GM12874 (cell line): ENCODE data around the gene CASS4.

Experiments used
- TF ChIP-seq, protein P1 (sequence below): IDR thresholded peaks from 2 replicates; pipeline ENCODE4 v1.5.1; 2011; ENCODE audit warnings: low read depth, mild to moderate bottlenecking, control low read depth, low read length, moderate library complexity; ENCODE audit not compliant: insufficient read depth

The CASS4 gene

DNA sequence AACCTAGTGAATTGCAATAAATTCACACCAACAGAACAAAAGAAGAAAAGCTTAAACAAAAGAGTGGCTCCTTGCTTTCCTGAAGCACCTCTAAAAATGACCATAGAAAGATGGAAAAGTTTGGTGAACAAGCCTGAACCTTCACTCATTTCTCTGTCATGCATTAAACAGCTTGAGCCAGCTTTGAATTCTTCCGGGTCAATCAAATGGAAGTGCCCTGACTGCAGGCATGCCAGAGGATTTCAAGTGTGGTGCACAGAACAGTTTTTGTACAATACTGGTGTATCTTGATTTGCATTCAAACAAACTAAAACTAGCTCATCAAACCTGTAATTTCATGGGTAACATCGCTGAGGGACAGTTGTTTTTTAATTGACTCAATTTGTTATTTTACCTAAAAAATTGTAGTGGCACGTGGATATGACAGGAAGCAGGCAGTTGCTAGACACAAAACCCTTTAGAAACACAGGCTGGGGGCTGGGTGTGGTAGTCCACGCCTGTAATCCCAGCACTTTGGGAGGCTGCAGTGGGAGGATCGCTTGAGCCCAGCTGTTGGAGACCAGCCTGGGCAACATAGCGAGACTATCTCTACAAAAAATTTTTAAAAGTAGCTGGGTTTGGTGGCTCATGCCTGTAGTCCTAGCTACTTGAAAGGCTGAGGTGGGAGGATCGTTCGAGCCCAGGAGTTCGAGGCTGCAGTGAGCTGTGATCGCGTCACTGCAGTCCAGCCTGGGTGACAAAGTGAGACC lies 9.1 kb downstream of the CASS4 start:
- TF ChIP-seq, protein P1, sequence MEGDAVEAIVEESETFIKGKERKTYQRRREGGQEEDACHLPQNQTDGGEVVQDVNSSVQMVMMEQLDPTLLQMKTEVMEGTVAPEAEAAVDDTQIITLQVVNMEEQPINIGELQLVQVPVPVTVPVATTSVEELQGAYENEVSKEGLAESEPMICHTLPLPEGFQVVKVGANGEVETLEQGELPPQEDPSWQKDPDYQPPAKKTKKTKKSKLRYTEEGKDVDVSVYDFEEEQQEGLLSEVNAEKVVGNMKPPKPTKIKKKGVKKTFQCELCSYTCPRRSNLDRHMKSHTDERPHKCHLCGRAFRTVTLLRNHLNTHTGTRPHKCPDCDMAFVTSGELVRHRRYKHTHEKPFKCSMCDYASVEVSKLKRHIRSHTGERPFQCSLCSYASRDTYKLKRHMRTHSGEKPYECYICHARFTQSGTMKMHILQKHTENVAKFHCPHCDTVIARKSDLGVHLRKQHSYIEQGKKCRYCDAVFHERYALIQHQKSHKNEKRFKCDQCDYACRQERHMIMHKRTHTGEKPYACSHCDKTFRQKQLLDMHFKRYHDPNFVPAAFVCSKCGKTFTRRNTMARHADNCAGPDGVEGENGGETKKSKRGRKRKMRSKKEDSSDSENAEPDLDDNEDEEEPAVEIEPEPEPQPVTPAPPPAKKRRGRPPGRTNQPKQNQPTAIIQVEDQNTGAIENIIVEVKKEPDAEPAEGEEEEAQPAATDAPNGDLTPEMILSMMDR, result no peak

DNA sequence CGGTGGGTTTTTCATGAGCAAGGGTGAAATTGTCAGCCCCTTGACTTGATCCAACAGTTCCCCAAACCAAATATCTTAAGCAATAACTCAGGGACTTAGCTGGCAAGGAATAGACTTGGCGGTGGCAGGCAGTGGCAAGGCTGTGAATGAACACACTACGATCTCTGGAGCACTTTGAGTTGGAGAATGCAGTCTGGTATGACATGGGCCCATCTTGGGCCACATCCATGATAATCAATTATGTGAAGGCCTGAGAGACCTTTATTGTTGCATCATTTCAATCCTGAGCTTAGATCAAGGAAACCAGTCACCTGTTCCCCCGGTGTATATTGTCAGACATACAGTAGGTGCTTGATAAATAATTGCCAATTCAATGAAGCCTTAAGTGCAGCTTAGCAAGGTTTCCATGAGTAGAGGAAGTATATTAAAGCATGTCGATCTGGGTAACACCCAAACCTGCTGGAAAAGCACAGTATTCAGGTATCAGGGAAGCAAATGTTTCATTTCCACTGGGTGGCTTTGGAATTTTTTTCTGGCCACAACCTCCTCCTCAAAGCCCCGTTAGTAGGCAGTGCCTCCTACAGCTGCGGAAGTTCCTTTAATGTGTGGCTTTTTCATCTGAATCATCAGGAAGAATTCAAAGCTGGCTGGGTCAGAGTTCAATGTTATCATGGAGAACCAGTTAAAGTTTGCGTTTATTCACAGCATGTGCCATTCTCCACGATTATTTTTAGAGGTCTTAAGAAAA lies 10.2 kb downstream of the CASS4 start:
- TF ChIP-seq, protein P1, result no peak

DNA sequence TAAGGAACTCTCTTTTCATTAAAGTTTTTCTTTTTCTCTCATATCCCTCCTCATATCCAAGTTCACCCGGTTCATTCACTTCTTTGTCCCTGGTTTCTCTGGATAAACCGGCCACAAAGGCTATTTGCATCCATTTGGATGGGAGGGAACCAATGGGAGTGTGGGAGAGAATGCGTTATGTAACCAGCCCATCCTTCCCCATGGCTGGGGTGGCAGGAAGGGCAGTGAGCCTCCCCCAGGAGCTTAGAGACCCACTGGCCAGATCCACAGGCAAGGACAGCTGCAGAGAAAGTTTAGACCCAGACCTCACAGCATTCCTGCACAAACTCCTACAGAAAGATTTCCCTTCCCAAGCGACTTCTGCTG lies 10.7 kb downstream of the CASS4 start:
- TF ChIP-seq, protein P1, result no peak

DNA sequence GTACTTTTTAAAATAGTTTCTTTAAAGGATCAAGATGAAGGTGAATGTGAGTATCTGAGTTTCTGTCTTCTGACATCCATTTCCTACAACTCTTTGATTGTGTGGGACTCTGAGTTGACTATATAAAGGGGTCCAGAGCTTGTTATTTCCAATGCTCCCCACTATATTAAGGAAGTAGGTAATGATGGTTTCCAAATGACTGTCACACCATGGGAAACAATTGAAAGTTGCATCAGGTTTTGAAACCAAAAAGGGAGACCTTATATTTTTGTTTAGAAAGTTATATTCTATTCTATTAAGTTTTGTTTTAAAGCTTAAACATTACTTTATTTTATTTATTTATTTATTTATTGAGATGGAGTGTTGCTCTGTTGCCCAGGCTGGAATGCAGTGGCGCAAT lies 11.2 kb downstream of the CASS4 start:
- TF ChIP-seq, protein P1, result no peak

DNA sequence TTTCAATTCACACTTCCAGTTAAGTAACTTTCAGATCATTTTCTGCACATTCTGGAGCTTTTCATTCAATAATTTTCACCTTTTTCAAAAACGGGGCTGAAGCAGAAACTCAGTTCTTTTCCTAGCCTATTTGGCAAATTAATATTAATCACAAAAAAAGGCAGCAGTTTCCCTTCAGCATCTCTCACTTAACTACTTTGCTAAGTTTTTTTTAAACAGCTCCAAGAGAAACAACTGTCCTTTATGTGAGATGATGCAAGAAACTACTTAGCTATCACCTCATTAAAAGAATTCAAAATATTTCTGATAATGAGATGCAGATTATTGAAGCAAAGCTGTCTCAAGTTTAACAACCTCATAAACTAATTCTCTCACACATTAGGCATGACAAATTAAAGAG lies 11.8 kb downstream of the CASS4 start:
- TF ChIP-seq, protein P1, result no peak

DNA sequence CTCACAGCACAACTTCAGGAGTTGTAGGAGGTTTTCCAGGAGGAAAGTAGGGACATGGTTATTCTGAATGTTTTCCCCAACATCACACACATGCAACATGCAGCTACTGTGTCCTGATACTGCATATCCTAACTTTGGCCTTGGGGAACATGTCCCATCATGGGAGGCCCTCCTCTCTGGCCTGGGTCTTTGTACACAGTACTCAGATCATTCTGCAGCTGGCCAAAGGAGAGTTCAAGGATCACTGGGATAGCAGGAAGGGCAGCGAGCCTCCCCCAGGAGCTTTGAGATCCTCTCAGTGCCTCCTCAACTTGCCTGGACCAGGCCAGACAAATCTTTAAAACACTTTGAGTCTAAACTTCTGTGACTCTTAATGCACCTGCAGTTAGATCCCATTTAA lies 12.9 kb downstream of the CASS4 start:
- TF ChIP-seq, protein P1, result no peak

DNA sequence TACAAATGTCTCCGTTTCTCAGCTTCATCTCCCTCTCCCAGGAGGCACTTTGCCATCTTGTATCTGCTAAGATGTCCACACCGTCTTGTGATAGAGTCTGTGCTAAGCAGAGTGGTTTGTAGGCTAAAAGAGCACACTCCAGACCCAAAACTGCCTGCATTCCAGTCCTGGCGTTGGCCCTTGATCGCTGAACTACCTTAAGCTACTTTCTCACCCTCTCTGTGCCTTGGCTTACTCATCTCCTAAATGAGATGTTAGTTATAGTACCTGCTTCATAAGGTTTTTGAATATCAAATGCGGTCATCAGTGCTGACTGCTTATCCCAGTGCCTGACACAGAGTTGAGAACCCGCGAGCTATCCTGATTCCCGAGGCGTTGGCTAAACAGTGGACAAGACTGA lies 14.0 kb downstream of the CASS4 start:
- TF ChIP-seq, protein P1, result no peak
